Bronchial epithelial cell (primary cell): Measurements from ENCODE around the gene TRIM33. TPM values are rescaled to one million over a fixed set of nuclear protein-coding genes. Genes with fewer than 3 reads are reported as not detected.

ENCODE experiments used
- DNase-seq: peaks from one replicate; pipeline ENCODE4 v3.0.0-alpha.2; 2010; ENCODE audit warnings: low read depth
- FAIRE-seq: peaks from 2 replicates; lab custom pipeline; 2011; peaks lifted over from hg19 to GRCh38; lab: Jason Lieb, UNC
- H3K27me3 ChIP-seq: 2 replicates; pipeline ENCODE4 v1.5.1; 2011; ENCODE audit warnings: low read length; ENCODE audit not compliant: control insufficient read depth, insufficient read depth
- H3K36me3 ChIP-seq: 2 replicates; pipeline ENCODE4 v1.5.1; 2011; ENCODE audit warnings: low read length; ENCODE audit not compliant: control insufficient read depth, insufficient read depth
- H3K4me3 ChIP-seq: 2 replicates; pipeline ENCODE4 v1.5.1; 2011; ENCODE audit warnings: mild to moderate bottlenecking, low read depth, low read length, control low read depth
- CTCF ChIP-seq: IDR thresholded peaks from 2 replicates; pipeline ENCODE4 v1.5.1; 2011; ENCODE audit warnings: mild to moderate bottlenecking, moderate library complexity, low read length, control low read depth, inconsistent platforms; ENCODE audit not compliant: insufficient read depth, severe bottlenecking
- total RNA-seq: library from RNA; depleted of rRNA; stranded (reverse); fragments of >200 nt; gene quantifications from 2 replicates; pipeline ENCODE4 v1.2.1, GENCODE V29; 2014

Gene TRIM33
- total RNA-seq, 1 donor from 2014 or later = 16.3 TPM

- Histone ChIP-seq H3K27me3 (no peaks in the 10 kb centered on the region), H3K36me3 (no peaks in the 10 kb centered on the region), H3K4me3 (no peak overlapping the region)
- FAIRE-seq (no peak), DNase-seq (no peak)
- TF ChIP-seq CTCF = no peak
These were observed 166.3 kb downstream of the TRIM33 start for GRCh38 chr1:114344656-114345055.

Other genes starting within 250 kb of the TRIM33 start
- 59.8 and 75.8 TPM in 2 replicates for gene BCAS2, start 70.4 kb upstream of the TRIM33 start, total RNA-seq
- 18.2 and 31.5 TPM in 2 replicates for gene DENND2C, start 158.8 kb upstream of the TRIM33 start, total RNA-seq
- 0.13 TPM in 1 of 2 replicates, not detected in the other for gene AMPD1, start 184.3 kb upstream of the TRIM33 start, total RNA-seq
- 78.2 and 83.6 TPM in 2 replicates for gene NRAS, start 205.6 kb upstream of the TRIM33 start, total RNA-seq
- 875 and 1,184 TPM in 2 replicates for gene CSDE1, start 246.8 kb upstream of the TRIM33 start, total RNA-seq